Right kidney (tissue), 1 donor: ENCODE measurements around the gene R3HDML.

Source experiments
- DNase-seq: peaks from one replicate; pipeline ENCODE4 v3.0.0-alpha.2; 2016

The R3HDML gene

GRCh38 chr20:44362466-44362940 is 25.7 kb downstream of the R3HDML start:
- DNase-seq, result no peak

- no peak for DNase-seq
Measured at GRCh38 chr20:44364068-44364467, 27.2 kb downstream of the R3HDML start.

- no peak for DNase-seq
Measured at GRCh38 chr20:44364780-44365179, 27.9 kb downstream of the R3HDML start.

GRCh38 chr20:44367746-44368145 is 30.9 kb downstream of the R3HDML start:
- no peak for DNase-seq

GRCh38 chr20:44370639-44371218 is 33.9 kb downstream of the R3HDML start:
- DNase-seq, result no peak

DNA sequence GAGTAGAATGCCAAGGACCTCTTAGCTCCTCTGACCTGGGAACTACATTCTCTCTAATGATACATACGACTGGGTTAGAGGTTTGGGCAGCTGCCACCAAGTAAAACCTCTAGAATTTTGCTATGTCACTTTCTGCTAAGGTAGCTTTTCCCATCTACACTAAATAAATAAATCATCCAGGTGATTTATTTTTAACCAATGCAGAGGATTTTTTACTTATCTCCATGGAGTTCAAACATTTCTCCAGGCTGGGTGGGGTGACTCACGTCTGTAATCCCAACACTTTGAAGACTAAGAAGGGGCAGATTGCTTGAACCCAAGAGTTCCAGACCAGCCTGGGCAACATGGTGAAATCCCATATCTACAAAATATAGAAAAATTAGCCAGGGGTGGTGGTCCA is 45.8 kb downstream of the R3HDML start:
- DNase-seq, result no peak

DNA sequence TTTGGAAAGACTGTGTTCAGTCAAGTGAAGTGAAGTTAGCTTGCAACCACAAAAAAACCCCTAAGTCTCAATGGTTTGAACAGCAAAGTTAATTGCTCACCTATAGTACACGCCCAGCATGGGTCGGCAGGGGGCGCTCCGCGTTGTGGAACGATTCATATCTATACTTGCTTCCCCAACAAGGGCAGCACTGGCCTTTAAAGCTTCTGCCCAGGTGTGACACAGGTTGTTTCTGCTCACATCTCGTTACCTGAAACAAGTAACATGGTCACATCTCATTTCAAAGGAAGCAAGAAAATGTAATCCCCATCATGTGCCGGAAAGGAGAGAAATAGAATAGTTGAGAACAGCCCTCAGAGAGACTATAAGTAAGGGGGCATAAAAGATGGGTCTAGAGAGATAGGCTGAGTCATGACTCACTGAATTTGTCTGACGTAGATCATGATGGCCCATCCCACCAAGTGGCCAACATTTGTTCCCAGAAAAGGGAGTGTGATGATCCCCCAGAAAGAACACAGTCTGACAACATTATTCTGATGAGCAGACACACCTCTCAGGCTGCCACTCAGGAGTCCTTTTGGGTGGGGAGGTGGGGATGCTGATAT is 47.7 kb downstream of the R3HDML start:
- DNase-seq, result no peak

GRCh38 chr20:44388466-44389023 is 51.7 kb downstream of the R3HDML start:
- no peak for DNase-seq

DNA sequence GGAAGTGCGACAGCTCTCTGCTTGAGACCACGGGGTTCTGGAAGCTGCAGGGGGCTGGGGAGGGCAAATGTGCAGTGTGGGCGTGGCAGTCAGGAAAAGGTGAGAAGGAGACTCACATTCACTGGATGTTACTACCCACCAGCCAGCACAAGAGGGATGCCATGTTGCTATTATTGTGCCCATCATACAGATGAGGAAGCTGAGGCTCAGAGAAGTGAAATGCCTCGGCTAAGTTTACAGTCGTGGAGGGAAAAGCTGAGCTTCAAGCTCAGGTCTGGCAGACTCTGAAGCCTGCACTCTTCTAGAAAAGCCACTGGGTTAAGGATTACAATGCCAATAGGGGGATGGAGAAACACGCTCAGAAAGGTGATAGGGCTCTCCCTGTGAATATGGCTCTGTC is 53.0 kb downstream of the R3HDML start:
- no peak for DNase-seq

GRCh38 chr20:44390280-44390679 is 53.4 kb downstream of the R3HDML start:
- DNase-seq, result no peak

- DNase-seq, result no peak
Measured at GRCh38 chr20:44392088-44392775, 55.4 kb downstream of the R3HDML start.

DNA sequence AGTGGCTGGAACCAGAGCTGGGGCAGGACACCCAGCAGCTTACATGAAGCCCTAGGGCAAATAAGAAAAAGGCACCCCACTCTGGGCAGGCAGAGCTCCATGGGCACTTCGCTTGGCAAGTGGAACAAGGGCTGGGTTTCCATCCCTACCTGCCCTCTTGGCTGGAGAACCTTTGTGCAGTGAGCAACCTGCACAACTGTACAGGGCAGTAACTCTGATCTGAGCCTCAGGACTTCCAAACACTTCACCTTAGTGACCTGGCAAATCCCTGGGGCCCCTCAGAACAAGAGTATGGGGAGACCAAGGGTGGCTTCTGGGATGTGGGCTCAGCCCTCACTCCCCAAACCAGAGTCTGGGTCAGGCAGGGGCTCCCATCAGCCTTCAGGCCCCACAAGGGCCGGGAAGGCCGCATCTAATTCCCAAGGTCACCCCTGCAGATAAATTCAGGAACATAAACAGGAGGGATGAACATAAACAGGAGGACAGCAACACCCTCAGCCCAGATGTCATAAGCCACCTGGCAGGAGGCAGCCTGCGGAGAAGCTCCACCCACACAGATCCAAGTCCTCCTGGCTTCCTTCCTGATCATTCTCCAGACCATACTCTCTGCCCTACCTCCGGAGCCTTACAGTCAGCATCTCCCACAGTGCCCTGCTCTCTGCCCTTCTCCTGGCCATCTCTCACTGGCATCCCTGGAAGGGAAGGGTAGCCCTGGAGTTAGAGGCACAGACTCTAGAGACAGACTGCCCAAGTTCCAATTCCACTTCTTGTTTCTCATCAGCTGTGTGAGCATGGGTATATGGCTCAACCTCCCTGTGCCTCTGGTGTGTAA is 56.1 kb downstream of the R3HDML start:
- no peak for DNase-seq

DNA sequence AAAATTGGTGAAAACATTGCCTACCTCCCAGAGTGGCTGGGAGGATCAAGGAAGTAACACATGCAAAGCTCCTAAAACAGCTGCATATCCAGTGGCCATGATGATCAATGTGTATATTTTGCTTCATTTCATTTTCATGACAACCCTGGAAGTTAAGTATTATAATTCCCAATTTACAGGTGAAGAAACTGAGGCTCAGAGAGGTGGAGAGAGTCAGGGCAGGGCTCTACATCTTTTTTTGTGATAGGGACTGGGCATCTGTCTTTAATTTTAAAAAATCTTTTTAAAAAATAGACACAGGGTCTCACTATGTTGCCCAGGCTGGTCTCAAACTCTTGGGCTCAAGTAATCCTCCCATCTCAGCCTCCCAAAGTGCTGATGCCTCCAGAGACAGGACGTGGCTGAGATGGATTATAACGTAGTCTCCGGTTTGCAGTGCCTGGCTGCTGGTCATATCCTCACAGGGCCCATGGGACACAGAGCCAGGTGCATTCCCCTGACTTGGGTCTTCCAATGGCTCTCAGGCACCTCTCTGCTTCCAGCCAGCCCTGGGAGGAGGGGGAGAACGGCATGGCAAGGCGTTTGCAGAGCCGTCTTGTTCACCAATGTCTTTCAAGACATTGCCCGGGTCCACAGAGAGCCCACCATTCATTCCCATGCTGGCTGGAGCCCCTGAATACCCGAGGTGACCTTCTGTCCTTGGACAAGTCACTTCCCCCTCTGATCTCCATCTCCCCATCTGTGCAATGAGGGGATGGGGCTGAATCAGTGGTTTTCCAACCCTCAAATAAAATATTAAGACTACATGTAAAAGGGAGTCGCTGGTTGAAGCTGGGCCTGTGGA is 57.0 kb downstream of the R3HDML start:
- DNase-seq, result no peak

DNA sequence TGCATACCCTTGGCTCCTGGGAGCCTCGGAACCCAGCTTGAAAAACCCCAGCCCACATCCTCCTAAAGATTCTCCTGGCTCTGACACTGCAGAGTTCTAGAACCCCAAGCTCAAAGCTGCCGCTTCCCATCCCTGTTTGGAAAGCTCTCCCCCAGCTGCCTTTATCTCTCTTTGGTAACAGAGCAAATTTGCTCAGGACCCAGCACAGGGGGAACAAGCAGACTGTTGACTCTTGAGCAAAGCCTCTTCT is 57.5 kb downstream of the R3HDML start:
- no peak for DNase-seq

DNA sequence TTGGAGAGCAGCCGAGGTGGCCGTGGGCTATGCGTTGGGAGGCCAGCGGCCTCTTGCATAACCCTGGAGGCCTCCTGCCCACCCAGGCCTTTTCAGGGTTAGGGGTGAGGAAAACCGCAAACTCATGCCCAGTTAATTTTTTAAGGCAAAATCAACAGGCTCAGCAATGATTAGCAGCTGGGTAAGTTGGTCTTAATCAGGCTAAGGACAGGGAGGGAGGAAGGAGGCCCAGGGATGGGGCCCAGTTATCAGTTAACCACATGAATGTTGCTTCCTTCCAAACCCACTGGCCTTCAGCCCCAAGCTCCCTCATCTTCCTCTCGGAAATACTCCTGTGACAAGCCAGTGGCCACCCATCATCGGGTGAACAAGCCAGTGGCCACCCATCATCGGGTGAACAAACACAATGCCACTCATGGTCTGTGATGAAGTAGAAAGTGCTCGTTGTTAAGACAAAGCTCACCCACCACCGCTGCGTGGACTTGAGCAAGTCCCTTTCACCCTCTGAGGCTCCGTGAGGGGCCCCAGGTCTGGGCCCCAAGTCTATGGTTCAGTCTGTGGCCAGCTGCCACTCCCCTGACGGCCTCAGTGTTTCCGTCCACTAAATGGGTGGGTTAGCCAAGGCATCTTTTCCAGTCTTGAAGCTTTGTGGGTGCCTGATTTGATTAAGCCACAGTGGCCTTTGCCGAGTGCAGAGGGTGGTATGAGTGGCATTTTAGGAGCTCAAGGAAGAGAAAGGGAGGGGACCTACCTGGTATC is 58.0 kb downstream of the R3HDML start:
- DNase-seq, result no peak

- no peak for DNase-seq
Measured at GRCh38 chr20:44395461-44396340, 58.9 kb downstream of the R3HDML start.

DNA sequence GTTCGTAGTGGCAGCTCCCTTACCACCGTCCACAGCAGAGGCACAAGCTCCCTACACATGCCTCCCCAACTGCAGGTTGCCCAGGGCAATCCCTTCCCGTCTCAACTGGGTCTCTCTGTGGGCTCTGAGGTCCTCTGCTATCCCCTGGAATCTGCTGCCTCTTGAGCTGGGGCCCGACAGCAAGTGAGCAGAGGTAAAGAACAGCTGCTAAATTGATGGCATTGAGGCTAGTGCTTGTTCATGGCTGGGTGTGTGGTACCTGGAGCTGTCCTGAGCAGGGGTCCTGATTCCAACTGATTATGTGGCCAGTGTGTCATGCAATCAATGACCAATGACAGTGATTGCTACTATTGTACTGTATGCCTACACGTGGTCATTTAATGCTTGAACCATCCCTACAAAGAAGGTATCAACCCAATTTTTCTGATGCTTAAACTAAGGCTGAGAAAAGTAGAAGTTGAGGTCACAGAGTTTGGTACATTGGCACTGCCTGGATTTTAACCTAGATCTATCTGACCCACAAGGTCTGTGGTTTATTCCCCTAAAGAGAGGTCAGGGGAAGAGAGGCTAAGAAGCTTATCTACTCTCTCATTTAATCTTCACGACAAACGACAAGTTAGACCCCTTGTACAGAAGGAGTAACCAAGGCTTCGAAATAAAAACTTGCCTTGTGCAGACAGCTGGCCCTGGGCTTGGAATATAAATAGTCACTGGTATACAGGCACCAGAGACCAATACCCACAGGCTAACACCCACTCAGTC is 59.7 kb downstream of the R3HDML start:
- no peak for DNase-seq

DNA sequence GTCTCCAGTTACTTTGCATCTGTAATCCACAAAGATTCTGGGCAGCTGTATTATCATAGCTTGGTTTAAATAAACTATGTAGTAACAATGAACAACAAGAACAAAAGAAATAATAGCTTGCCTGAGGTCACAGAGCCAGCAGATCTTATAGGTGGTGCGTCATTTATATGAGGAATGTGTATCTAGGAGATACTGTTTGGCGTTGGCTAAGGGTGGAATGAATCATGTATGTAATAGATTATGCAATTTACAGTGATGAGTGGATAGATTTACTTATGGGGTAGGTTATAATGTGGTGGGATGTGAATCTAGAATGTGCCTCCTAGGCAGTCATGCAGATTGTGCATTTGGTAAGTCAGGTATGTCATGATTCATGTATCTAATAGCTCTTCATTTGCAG is 61.5 kb downstream of the R3HDML start:
- DNase-seq, result no peak

DNA sequence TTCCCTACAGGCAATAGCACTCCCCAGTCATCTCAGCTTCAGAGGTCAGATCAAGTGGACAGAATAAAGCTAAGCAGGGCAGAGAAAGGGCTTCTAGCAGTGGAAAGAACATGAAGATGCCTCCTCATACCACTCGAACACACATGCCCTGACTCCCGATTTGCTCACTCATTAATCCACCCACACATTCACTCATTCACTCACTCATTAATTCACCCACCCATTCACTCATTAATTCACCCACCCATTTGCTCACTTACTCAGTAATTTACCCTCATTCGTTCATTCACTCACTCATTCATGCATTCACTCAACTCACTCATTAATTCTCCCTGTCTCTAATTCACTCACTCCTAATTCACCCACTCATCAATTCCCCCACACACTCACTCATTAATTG is 62.6 kb downstream of the R3HDML start:
- DNase-seq, result no peak

DNA sequence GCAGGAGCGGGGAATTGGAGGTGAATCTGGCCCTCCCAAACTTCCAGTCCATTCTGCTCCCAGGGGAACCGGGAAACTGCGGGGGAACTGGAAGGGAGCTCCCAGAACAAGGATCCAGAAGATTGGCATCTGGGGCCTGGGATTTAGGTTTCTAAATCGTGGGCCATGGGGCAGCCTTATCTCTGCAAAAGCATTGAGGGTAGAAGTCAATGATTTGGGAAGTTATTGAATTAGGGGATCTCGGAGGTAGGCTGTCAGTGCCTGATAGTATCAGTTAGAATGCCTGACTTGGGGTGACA is 63.8 kb downstream of the R3HDML start:
- DNase-seq, result no peak
